ENCODE results near the gene ERBIN. TPM values are rescaled to one million over a fixed set of nuclear protein-coding genes. Genes with fewer than 3 reads are reported as not detected.
"Not testable (repeated sequence)": the region's sequence is repeated elsewhere in the genome, so short reads cannot be mapped to it uniquely, and the experiment has no call there.

Gene ERBIN
- total RNA-seq, 1 donor from 2014 or later: 62.8 TPM

DNA sequence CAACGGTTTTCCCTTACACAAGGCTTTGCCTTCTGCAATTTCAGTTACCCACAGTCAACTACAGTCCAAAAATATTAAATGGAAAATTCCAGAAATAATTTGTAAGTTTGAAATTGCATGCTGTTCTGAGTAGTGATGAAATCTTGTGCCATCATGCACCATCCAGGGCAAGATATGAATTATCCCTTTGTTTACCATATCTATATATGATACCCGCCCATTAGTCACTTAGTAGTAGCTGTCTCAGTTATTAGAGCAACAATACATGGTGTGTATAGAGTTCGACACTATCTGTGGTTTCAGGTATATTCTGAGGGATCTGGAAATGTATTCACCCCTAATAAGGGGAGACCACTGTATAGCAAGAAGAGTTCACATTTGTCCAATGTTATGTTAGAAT, 29.4 kb downstream of the ERBIN start:
- no peak for DNase-seq (ENCODE audit: low read depth)

- not testable (repeated sequence) for DNase-seq (ENCODE audit: low read depth)
These were observed 31.3 kb downstream of the ERBIN start for GRCh38 chr5:65957703-65958102.

DNA sequence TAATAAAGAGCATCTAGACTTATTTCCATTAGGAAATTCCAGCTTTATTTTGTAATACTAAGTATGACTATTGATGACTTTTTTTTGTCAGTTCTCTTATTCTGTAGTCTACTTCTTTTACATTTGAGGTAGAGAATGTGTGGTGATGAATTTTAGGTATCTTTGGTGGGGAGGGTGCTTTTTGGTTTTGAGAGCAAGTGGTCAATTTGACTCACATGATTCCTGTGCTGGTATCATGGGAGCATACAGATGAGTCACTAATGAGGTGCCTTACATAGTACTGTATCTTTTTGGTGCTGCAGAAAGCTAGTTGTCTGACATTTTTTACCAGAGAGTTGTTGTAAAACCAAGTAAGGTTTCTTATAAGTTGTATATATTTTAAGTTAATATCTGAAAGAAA, 35.3 kb downstream of the ERBIN start:
- peak; percentile 19 for DNase-seq (ENCODE audit: low read depth)

GRCh38 chr5:65967288-65968066, 41.1 kb downstream of the ERBIN start:
- no peak for DNase-seq (ENCODE audit: low read depth)

DNA sequence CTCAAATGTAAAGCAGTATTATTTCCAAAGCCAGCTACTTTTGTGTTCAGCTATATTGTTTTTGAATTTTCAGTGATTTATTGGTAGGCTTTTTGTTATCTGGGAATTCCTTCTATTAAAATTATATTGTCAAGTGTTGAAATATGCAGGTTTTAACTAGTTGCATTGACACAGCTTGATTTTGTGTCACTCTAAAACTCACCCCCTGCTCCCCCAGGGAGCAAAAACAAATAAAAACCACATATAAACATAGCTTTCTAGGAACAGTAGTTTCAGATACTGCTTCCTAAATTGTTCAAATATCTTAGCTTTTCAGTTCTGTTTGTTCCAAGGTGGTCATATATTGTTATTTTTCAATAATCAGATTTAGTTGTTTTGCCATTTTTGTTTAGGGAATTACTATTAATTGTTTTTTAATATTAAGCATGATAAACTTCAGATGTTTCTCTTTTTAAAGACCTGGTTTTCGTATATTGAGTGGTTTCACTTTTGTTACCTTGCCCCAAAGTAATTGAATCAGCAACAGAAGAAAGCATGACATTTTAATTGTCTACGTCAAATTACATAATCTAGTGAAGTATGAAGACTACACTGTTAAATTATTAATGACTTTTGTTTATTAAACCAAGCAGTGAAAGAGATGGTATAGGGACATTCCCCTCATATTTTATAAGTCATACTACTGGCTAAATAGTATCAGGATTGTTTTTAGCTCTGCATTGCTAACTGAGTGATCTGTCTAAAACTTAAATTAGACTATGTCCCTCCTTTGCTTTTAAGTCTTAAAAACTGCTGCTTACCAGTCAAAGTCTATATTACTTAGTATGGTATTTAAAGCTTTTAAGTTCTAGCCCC, 43.4 kb downstream of the ERBIN start:
- DNase-seq (ENCODE audit: low read depth): no peak

DNA sequence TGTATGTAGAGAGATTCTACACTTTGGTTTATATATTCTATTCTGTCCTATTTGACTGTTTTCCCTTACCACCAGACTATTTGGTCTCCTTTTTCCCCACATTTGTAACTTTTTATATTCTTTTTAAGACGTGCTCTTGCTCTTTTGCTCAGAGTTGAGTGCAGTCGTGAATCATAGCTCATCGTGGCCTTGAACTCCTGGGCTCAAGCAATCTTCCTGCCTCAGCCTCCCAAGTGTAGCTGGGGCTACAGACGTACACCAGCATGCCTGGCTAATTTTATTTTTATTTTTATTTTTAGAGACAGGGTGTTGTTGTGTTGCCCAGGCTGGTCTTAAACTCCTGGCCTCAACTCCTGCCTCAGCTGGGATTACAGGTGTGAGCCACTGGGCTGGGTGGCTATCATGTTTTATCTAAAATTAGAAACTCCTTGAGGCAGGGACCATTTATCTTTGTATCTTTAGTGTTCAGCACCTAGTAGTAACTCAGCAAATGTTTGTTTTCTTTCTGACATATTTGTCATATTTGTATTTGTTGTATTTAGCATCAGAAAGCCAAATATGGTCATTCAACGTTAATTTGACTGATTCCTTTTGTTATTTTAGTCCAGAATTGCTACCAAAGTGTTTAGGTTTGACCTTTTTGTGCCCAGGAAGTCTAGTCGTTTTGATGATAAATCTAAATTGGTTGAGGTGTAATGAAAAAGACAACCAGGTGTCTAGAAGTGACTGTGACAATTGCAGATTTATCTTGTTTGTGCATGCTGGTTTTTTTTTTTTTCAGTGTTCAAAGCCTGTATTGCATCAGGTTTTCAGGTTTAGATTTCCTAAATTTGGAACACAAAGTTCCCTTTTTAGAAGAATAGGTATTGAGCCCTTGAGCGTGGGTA, 44.3 kb downstream of the ERBIN start:
- DNase-seq (ENCODE audit: low read depth): no peak

DNA sequence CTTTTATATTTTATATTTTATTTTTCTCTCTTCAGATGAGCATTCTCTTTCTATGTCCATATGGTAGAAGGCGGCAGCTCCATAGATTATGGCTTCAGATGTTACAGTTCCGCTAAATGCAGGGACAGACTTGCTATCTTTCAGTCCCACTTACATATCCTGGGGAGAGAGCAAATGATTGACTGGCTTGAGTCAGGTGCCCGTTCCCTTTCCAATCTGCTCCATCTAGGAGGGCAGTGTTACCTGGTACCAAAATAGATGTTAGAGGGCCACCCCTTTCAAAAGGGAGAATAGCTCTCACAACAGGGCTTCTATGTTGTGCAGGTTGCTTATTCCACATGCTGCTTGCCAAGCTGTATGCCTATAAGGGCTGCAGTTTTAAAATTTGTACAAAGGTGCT, 45.3 kb downstream of the ERBIN start:
- DNase-seq (ENCODE audit: low read depth): no peak

DNA sequence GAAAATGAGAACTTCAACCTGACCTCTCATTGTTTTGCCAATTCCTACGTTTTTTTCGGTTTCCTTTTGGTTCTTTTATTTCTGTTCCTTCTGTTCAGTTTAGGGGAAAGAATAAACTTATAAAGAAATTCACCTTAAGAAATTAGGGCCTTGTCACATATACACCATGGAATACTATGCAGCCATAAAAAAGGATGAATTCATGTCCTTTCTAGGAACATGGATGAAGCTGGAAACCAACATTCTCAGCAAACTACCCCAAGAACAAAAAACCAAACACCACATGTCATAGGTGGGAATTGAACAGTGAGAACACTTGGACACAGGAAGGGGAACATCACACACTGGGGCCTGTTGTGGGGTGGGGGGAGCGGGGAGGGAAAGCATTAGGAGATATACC, 46.5 kb downstream of the ERBIN start:
- not testable (repeated sequence) for DNase-seq (ENCODE audit: low read depth)

DNA sequence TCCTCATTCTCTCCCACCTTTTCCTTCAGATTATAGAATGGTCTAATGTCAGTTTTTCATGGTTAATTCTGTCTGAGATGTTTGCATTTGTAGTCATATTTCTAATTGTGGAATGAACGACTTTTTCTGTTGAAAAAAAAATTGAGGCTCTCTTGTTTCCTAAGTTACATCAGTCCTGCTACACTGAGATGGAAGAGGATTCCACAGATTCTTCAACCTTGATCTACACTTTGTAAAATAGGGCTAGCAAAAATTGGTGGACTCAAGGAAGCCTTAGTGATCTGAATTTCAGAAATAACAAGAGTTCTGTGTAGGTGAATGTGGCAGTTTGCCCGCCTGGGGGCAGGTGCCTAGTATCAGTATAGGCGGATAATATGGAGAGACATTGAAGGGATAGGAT, 51.9 kb downstream of the ERBIN start:
- no peak for DNase-seq (ENCODE audit: low read depth)

DNA sequence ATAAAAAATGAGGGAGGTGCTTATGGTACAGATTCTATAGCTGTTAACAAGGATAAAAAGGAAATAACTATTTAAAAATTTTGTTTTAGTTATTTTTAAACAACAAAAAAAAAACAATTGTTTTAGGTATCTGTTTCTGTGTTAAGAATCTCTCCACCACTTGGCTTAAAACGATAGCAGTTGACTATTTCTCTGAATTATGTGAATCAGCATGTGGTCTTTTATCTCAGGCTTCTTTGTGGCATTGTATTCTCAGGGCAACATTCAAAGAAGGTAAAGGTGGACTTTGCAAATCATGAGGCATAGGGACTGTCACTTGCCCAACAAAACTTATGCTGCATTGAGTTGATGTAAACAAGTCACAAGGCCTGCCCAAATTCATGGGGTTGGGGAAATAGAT, 55.2 kb downstream of the ERBIN start:
- no peak for DNase-seq (ENCODE audit: low read depth)

DNA sequence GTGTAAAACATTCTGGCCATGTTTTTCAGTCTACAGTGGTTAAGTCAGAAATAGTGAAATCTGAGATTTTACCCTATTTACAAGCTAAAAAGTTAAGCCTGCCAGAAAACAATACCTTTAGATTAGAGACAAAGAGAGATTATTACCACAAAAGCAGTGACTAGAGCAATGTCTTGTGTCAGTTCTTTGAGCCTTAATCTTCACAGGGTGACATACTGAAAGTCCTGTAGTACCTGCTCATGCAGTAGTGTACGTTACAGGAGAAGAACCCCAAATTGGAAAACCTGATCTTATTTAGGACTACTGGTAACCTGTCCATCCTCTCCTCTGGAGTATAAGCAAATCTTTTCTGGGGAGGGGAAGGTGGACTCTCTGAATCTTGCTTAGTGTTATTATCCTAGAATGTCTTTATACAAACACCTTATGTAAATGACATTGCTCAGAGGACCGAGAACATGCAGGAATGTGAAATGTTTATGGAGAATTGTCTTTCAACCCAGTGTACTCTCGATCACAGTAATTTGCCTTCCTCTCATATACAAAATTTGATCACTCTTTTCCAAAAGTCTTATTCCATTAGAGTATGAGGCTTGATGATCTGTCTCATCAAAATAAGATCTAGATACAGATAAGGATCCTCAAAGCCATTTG, 55.7 kb downstream of the ERBIN start:
- no peak for DNase-seq (ENCODE audit: low read depth)

GRCh38 chr5:65982635-65983034, 56.3 kb downstream of the ERBIN start:
- DNase-seq (ENCODE audit: low read depth): no peak

DNA sequence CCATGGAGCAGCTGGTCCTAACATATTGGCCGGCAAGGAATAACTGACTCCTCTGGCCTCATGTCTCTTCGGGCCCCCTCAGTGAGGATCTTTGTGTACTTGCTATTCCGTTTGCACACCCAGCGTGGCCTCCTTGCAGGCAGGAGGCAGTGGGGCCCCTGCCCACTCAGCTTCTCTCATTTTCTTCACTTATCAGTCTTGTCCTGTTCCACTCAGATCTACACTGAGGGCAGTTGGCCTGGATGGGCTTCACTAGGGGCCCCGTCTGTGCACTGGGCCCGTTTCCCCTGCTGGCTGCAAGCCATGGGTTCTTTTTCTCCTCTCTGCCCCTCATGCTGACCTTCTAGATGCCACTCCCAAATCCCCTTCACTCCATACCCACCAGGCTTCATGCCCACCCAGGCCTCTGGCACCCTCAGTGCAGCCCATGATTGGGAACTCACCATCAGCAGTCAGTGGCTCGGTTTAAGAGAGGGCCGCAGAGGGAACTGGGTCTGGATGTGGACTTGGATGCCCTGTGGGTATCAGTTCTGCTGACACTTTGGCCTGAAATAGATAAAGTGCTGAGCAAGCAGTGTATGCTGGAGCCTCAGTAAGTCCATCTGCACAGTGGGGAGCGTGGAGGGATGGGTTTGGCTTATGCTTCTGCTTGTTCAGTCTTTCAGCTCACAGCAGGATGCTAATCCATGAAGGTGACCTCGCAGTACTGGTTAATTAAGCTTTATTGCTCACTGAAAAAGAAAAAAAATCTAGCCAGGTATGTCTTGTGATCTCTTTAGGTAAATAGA, 57.9 kb downstream of the ERBIN start:
- no peak for DNase-seq (ENCODE audit: low read depth)

DNA sequence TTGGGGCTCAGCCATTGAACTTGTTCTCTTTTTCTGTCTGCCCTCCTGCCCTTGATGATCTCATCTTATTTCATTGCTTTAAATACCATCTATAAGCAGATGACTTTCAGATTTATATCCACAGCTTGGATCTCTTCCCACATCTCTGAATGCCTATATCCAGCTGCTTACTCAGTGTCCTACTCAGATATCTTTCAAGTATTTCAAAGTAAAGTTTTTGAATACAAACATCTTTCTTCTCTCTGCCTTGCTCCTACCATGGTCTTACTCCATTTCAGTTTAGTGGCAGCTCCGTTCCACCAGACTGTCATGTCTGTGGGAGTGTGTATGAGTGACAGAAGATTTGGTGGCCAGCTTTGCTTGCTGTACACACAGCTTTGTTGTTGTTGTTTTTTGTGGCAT, 59.7 kb downstream of the ERBIN start:
- no peak for DNase-seq (ENCODE audit: low read depth)

- DNase-seq (ENCODE audit: low read depth): no peak
These were observed 60.4 kb downstream of the ERBIN start for GRCh38 chr5:65986796-65987195.

DNA sequence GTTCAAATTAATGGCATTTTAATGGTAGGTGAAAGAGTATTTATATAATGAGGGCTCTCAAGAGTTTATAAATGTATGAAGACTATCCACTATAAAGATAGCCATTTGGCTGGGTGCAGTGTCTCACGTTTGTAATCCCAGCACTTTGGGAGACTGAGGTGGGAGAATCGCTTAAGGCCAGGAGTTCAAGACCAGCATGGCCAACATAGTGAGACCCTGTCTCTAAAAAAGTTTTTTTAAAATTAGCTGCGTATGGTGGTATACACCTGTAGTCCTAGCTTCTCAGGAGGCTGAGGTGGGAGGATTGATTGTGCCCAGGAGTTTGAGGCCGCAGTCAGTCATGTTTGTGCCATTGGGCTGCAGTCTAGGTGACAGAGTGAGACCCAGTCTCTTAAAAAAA, 61.6 kb downstream of the ERBIN start:
- no peak for DNase-seq (ENCODE audit: low read depth)

DNA sequence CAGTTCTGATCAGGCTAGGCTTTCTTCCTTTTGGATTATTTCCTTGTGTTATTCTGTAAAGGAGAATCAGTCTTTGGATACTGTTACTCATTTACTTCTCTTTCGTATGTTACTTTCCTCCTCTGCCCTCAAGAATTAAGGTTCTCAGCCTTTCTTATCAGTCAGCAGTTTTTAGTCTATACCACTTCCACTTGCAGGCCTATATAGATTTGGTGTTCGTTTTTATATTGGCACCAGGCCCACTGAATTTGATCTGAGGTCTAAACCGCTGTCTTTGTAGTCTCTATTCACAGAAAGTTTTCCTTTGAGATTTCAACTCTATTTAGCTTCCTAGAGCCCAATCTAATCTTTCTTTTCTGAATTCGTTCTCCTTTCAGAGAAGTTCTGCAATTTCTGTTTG, 62.8 kb downstream of the ERBIN start:
- no peak for DNase-seq (ENCODE audit: low read depth)

- no peak for DNase-seq (ENCODE audit: low read depth)
These were observed 66.3 kb downstream of the ERBIN start for GRCh38 chr5:65992630-65993029.

DNA sequence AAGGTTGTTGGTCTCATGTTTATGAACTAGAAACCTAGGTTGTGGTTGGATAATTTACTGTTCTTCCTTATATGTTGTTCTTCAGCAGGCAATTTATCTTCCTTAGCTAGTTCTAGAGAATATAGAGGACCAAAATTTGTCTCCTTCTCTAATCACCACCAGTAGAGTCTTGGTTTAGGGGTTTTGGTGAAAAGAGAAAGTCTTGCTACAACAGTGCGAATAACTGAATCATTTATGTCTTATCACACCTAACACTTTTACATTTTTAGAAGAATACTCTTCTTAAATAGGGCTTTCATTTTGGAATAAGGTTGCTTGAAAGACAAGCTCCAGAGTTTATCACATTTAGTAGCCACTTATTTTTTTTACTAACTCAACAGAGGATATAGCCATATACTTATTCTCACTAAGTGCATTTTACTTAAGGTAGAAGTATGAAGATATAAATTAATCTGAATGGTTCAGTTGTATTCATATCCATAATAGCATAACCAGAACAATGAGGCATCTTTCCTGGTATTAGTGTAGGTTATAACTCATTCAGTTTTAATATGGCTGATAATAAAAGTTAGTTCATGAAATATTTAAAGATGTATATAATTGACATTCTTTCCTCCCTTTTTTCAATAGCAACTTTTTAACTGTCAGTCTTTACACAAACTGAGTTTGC, 67.9 kb downstream of the ERBIN start:
- no peak for DNase-seq (ENCODE audit: low read depth)
